ENCODE results near the gene GABRB3.

DNA sequence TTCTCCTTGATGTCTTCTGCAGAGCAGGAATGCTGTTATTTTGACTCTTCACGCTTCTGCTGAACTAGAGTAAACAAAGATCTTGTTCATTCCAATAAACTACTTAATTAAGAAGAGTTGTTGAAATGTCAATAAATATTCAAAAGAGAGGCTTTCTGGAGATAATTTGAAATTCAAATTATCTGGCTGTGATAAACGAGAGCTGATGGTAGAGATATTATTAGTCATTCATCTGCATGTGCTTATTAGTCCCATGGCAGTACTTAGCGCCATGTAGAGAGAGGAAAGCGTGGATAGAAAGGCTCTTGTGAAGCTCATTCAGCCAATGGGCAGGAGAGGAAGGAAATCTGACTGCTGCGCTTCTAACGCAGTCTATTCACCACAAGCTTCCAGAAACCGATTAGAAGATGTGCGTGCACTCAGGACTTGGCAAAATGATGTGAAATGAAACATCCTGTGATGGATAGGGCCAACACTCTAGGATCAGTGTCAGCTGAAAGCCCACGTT, 251.1 kb downstream of the GABRB3 start:
- TF ChIP-seq, protein P1, sequence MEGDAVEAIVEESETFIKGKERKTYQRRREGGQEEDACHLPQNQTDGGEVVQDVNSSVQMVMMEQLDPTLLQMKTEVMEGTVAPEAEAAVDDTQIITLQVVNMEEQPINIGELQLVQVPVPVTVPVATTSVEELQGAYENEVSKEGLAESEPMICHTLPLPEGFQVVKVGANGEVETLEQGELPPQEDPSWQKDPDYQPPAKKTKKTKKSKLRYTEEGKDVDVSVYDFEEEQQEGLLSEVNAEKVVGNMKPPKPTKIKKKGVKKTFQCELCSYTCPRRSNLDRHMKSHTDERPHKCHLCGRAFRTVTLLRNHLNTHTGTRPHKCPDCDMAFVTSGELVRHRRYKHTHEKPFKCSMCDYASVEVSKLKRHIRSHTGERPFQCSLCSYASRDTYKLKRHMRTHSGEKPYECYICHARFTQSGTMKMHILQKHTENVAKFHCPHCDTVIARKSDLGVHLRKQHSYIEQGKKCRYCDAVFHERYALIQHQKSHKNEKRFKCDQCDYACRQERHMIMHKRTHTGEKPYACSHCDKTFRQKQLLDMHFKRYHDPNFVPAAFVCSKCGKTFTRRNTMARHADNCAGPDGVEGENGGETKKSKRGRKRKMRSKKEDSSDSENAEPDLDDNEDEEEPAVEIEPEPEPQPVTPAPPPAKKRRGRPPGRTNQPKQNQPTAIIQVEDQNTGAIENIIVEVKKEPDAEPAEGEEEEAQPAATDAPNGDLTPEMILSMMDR (IDR thresholded peaks at IDR 0.05) = no peak
- TF ChIP-seq POLR2A (IDR thresholded peaks at IDR 0.05) = no peak

Data from thyroid gland (tissue), 4 donors.